NAMALWA (cell line): Measurements from ENCODE around the gene ASIC2.

Experiments used
- DNase-seq: peaks from one replicate; pipeline ENCODE4 v3.0.0-alpha.2; 2015; ENCODE audit warnings: low spot score

Gene ASIC2

DNA sequence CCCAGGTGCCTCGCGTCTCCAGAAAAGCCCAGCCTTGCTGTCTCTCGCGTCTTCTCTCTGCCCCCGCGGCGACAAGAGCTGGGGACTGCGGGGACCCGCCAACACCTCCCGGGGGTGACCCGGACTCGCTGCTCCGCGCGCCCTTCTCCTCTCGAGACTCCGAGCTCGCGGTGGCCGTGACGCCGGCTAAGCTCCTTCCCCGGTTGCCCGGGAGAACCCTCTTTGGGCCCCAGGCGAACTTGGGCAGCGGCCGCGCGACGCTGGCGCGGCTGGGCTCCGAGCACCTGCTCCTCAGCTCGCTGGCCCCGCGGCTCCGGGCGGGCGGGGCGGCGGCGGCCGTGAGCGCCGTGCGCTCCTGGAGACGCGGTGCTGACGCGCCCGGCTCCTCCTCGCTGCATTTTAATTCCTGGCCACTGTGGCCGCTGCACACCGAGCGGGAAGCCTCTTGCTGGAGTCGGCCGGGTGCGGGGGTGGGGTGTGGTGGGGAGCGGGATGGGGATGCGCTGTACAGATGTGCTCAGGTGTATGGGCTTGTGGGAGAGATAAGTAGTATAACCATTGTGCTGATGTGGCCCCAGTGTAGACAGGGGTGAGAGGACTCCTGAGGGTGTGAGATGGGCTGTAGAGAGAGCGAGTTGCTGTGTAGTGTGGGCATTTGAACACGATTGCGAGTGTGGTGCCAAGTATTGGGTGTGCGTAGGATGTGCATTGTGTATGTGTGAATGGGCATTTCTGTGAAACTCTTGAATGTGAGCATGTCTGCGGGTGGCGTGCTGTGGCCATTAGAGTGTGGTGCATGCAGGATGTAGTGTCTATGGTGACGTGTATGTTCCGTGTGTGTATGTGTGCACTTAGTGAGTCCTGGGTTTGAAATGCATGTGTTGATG lies at the start of gene ASIC2:
Gene ASIC2, minus strand, starts transcription at position 315 of the 887 bp plus-strand sequence.
- no peak for DNase-seq

DNA sequence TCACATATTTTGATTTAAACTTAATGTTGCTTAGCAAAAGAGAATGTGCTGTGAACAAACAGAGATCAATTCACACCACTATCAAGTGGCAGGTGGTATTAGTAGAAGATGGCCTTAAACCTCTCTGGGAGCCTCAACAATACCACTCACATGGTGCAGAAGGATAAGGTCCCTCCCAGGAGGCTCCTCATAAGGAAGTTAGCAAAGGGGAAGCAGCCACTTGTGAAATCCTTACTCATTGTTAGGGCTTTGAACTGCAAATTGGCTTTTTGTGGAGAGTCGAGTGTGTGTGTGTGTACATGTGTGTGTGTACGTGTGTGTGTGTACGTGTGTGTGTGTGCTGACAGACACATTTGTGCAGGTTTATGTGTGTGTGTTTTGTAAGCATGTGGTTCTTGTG lies 48.9 kb upstream of the ASIC2 start:
- DNase-seq = no peak

DNA sequence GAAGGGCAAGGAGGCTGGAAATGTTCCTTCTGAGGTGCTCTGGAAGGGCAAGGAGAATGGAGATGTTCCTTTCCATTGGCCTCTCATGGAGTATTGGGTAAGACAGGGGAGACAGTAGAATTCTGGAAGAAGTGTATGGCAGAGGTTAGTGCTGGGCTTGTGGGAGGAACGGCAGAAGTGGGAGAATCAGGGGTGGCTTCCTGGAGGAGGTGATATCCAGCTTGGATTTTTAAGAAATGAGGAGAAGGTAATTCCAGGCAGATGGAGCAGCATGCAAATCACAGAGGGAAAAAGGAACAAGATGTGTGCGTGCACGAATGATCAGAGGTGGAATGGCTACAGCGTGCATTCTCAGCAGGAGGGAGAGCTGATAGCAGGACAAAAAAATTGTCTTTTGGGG lies 45.1 kb upstream of the ASIC2 start:
- no peak for DNase-seq

DNA sequence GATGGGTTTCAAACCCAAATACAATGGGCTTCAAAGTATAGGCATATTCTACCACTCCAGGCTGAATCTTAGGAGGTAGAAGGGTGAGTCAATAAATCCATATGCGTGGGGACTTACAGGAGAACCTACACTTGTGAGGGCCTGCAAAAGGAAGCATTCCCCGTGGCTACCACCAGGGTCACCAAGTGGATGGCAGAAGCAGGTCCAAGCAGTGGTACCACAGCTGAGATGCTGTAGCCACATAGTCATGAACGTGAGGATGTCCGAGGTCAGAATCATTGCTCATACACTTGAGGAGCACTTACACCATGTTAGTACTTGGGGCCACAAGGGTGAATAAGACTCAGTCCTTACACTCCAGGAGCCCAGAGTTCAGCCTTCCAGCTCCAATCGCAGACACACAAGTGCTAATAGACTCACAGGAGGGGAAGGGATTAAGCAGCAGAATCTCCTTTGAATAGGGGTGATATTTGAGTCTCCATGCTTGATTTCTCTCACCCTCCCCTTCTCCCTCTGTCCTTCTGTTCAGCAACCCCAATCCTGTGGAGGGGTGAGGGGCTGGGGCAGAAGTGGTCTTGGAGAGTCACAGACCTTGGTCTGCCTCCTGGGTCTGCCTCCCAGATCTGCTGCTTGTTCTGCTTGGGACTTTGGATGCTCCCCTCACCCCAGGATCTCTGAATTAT lies 42.5 kb upstream of the ASIC2 start:
- peak; percentile 9 for DNase-seq

DNA sequence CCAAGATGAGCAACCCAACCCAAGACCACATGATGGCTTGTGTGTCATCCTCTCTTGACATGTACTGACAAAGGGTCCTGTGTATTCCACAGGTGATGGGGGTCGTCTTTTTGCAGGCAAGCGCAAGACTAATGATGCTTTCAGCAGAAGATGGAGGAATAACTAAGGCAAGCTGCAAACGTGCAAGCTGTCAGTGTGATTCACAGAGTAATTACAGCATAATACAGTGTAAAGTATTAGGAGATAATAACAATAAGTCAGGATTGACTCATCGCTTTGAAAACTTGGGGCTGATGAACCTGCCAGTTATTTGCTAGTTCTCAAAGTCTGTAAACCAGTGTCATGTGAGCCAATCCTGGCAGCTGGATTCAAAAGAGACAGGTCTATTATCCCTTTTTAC lies 41.6 kb upstream of the ASIC2 start:
- DNase-seq = no peak

DNA sequence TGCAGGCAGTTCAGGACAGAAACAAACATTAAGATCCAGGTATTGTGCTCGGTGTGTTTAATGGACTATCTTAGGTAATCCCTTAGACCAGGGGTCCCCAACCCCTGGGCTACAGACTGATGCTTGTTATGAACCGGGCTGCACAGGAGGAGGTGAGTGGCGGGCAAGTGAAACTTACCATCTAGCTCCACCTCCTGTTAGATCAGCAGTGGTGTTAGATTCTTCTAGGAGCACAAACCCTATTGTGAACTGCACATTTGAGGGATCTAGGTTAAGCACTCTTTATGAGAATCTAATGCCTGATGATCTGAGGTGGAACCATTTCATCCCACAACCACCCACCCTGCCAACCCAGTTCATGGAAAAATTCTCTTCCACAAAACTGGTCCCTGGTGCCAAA lies 37.8 kb upstream of the ASIC2 start:
- no peak for DNase-seq

DNA sequence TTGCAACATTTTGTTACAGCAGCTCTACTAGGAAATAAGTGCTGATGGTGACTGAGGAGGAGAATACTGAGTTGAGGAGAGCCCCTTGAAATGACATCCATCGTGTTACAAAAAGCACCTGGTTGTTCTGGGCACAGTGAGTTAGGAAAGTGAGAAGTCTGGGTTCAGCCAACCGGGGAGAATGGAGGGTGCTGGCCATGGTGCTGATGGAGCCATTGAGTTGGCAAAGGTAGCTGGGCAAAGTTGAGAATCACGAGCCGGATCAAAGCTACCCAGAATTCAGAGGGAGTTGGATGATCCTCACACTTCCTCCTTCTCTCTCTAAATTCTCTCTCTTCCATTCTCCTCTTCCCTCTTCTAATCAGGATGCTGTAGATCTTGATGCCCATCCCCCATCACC lies 35.0 kb upstream of the ASIC2 start:
- peak; percentile 7 for DNase-seq

DNA sequence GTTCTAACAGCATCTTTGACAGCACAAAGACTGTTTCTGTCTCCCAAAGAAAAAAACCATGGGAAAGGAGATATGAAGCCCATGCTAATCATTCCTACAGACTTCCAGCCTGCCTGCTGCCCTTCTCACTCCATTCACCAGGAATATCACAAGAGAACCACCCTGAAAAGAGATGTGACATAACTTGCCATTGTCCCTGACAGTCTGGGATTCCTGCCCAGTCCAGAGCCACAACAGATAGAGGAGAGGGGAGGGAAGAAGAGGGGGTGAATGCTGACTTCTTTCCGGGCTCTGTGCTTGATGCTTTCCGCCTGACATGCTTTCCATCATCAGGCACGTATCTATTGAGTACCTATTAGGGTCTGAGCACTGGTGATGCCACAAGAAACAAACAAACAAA lies 31.6 kb upstream of the ASIC2 start:
- no peak for DNase-seq

DNA sequence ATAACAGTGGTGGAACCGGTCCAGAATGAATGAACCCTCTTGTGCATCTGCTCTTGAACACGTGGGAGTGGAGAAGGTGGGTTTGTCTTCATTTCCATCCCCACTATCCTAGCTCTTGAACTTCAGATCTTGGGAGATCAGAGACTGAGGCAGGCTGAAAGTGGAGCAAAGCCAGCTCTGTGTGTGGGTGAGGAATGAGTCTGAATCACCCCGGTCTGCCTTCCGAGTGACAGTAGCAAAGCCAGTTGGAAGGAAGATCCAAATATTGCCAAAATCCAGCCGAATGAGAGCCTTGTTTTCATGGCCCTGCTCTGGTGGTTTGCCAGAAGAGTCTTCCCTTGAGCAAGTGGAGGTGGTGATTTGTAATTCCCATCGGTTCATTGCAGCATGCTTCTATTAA lies 29.0 kb upstream of the ASIC2 start:
- DNase-seq = no peak

DNA sequence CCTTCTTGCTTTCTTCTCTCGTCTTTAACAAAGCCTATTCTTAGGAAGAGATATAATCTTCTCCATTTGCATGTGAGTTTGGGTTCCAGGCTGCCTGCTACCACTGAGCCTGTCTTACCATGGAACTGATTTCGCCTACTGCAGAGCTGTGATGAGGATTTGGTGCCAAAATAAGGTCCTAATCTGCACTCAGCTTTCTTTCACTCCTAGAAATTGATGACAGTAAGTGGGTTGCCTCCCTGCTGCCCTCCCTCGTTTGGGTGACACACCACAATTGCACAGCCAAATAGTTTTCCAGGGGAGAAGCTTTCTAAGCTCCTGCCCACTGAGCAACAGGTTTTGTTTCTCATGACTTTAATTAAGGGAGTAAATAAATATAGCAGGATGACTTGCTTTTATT lies 25.1 kb upstream of the ASIC2 start:
- DNase-seq = no peak

DNA sequence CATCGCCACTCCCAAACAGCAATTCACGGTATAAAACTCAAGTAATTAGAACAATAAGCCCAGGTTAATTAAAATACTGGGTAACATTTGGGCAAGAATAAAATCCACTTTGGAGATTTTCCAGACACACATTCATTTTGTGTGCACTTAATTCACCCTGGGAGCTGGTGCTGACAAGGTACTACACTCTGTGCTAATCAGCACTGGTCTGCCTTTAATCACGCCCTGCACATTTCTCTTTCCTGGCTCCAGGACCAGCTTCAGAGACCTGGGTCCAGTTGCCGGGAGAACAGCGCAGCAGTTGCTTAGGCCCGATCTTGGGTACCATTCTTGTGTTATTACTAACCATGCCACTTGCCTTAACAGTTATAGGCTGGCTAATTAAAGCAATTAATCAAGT lies 23.7 kb upstream of the ASIC2 start:
- no peak for DNase-seq

DNA sequence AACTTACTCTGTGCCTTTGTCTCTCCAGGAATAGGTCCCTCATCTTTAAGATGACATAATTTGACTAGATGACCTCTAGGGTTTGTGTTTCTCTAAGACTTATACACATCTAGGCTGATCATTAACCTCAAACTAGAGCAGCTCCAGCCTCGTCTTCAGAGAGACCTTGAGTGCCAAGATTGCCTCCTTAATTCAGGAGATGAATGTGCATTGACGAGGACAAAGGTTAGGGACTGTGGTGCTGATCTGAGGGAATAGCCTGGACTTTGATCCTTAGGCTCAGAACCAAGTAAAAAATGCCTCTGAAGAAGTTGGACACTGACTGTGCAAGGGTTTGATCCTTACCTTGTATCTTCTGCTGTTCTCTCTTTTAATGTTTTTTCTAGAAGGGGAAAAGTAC lies 17.2 kb upstream of the ASIC2 start:
- DNase-seq = no peak

DNA sequence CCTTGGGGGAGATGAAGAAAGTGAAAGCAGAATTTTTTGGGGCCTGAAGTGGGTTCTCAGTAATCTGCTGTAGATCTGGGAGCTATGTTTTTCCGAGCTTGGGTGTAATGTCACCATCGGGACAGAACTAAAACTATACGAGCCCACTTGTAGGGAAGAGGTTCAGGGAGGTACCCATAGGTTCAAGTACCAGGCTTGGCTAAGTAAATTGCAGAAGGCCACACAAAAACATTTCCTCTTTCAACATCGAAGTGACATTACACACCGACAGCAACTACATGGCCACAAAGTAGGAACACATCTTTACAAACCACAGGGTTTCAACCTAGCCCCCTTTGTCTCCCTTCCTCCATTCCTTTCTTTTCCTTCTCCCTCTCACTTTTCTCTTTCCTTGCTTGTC lies 10.2 kb upstream of the ASIC2 start:
- no peak for DNase-seq

DNA sequence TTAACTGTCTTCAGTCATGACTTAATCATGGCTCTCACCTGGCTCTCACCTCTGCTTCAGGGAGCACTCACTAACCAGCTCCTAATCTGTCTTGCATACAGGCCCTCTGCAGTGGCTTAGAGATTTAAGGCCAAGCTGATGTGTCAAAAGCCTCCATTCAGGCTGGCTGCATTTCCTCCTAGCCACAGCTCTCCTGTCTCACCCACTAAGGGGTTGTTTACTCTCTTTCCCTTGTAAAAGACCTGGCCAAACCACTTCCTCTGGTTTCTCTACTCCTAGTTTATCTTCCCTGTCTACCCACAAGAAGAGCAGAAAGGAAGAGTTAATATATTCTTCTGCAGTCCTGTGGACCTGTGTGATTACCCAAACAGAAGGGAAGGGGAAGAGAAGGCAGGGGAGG lies 9.3 kb upstream of the ASIC2 start:
- no peak for DNase-seq

DNA sequence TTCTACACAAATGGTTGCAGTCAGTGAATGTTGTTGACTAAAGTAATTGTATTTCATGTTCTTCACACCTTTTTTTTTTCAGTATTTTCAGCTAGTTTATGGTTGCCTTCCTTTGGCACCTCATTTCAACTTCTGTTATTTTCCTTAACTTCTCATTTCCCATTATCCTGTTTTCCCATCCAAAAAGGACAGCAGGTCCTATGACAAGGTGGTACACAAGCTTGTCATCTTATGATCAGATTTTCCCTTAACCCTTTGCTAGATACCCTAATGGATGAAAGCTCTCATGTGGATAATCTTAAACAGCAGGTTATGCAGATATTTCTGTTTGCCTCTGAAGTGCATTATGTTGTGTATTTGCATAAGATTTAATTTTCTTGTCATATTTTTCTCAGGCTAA lies 7.1 kb upstream of the ASIC2 start:
- DNase-seq = no peak

DNA sequence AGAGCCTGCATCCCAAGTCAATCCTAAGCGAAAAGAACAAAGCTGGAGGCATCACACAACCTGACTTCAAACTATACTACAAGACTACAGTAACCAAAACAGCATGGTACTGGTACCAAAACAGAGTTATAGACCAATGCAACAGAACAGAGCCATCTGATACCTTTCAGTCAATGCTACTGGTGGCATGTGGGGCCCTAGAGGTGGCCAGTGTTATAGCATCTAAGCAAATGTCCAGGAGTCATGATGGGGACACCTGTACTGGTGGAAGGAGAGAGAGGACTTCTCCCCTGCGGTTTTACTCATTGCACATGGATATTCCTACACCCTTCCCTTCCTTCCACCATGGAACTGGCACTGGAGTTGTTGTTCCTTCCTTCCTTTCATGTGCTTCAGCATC lies 6.0 kb upstream of the ASIC2 start:
- DNase-seq = no peak

DNA sequence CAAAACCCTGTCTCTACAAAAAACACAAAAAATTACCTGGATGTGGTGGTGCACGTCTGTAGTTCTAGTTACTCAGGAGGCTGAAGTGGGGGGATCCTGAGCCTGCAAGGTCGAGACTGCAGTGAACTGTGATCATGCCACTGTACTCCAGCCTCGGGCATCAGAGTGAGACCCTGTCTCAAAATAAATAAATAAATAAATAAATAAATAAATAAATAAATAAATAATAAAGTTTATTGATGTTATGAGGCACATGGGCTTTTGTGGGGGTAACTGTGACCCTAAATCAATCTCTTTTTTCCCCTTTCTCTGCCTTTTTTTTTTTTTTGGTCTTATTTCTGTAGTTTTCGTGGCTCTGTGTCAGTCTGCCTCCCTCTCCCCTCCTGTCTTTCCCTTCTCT lies 4.5 kb upstream of the ASIC2 start:
- DNase-seq = no peak

DNA sequence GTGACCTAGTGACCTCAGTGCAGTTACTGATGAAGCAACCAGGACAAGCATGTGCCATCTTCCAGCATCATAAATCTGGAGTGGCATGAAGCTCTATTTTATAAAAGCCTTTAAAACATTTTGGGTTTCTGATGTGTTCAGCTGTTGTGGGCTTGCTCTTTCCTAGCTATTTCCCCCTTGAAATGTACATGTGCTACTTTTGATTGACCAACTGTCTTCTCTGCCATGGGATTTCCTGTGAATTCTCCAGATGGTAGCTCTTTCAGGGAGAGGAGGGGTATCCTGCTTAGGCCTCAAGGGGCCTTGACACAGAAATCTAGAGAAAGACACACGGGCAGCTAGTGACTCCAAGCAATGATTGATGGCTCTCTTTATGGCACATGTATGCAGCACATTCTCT lies 1.9 kb upstream of the ASIC2 start:
- DNase-seq = no peak

DNA sequence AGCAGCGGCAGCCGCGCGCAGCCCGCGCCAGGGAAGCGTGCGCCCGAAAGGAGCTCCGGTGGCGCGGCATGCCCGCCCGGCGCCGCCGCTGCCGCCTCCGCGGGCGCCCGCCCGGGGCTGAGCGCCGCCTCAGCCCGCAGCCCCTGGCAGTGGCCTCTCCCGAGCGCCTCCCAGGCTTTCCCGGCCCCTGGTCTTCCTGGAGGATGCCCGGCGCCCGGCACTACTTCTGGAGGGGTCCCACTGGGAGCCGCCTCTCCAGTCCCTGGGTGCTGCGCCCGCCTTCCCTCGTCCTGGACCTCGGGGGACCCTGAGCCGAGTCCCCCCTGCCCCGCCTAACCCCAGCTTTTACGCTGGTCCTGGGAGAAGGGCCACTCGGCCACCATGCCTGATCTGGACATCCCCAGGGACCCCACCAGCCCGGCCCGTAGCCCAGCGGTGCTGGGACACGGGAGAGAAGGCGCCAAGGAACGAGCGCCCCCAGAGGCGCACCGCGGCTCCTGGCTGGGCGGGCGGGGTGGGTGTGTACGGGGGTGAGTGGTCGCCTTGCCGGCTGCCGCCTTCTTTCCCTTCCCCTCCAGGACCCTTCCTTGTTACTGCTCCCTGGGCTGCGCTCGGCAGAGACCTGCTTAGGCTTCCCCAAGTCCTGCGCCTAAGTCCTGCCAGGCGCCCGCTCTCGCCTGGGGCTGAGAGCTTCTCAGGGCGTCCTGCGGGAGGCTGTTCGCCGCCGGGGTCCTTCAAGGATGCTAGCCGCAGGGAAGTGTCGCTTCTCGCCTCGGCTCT lies 704 bp downstream of the ASIC2 start:
- no peak for DNase-seq

DNA sequence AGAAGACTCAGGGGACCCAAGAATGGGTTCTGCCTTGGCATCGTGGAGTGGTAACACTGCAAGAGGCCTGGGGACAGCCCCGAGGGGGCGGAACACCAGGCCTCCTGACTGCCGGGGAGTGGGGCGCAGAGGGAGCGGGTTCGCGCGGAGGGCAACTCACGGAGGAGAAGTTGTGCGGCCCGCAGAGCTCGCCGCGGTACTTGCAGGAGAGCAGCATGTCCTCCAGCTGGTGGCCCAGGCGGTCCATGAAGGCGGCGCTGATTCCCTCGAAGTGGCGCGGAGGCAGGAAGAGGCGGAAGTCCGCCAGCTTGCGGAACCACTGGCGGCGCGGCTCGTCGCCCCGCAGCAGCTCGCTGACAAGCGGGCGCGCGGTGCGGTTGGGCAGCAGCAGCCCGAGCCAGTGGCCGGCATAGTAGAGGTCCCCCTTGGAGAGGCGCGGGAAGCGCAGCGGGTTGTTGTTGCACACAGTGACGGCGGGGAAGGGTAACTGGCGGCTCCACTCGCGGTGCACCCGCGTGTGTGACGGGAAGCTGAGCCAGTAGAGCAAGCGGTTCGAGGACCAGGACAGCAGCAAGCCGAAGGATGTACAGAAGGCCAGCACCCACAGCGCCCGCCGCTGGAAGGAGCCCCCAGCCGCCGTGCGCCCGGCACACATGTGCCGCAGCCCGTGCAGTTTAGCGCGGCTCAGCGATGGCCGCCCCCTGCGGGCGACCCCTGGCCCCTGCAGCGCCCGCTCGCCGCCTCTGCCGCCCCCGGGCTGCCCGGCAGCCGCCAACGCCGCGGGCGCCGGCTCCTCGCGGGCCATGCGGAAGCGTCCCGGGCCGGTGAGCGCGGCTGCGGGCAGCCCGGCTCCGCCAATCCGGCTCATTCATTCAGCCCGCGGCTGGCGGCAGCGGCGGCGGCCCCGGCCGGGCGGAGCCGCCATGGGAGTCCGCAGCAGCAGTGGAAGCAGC lies 1.6 kb downstream of the ASIC2 start:
- no peak for DNase-seq

DNA sequence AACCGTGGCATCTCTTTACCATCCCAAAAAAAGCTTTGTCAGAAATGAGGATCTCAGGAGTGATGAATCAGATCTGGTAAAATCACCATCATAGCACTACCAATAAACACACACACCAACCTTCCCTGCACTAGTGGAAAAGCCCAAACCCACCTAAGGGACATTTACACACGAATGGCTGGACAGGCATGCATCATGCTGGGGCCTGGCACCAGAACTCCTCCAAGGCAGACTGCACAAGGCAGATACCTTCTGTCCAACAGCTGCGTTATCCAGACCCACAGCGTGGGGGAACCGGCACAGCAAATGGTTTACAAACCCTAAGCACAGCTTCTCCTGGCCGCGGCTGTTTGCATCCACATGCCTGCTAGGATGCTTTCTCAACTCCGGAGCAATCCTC lies 2.8 kb downstream of the ASIC2 start:
- DNase-seq = no peak

DNA sequence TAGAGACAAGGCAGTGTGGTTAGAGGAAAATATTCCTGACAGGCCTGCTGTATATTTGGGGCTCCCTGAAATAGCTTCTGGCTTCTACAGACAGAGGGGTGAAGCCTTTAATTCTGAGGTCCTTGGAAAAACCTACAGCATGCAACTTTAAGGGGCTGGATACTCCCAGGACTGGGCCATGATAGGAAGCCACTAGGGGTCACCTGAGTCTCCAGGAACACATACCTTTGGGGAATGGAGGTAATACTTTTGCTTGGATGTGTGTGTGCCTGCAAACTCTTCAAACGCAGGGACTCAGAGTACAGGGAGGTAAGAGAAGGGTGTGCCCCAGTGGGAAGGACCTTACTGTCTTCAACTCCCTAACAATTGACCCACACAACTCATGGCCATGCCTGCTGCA lies 4.1 kb downstream of the ASIC2 start:
- DNase-seq = no peak
